GM12878 (cell line): ENCODE measurements around the gene MYO1E. TPM values are rescaled to one million over a fixed set of nuclear protein-coding genes. Genes with fewer than 3 reads are reported as not detected.
A peak's percentile ranks its signal among the peaks of the same experiment; 100 is the strongest.

Experiments used
- microRNA counts: library from miRNA; unstranded; fragments of <30 nt; microRNA quantifications from one replicate; lab custom pipeline; 2016
- microRNA-seq: library from miRNA; unstranded; fragments of <30 nt; microRNA quantifications from one replicate; pipeline ENCODE4, GENCODE V29; 2018
- polyA plus RNA-seq, 11 experiments: library from polyadenylated mRNA; depleted of rRNA in 4 of 11; unstranded in 6 of 11; stranded (reverse) in 5 of 11; fragments of >200 nt; fragmentation: Nextera tagmentation in 4 of 11; fragmentation: Illumina TruSeq in 1 of 11; extraction: Ambion mirVana in 4 of 11; extraction: Trizol in 1 of 11; gene quantifications; 1 replicate in 1 of 11; 2 replicates in 10 of 11; pipeline versions ENCODE4 v1.2.1 to v1.2.3, GENCODE V29; 2011 to 2016; ENCODE audit warnings: inconsistent platforms in 2 of 11, missing spikeins in 2 of 11, low read depth in 1 of 11
- small RNA-seq: library from RNA; depleted of rRNA; stranded (forward); fragments of <200 nt; gene quantifications from one replicate; pipeline ENCODE3, GENCODE V24; 2014
- total RNA-seq, 4 experiments: library from RNA; depleted of rRNA in 3 of 4; stranded (reverse); fragments of >200 nt in 3 of 4; fragmentation: Illumina TruSeq in 1 of 4; extraction: Trizol in 1 of 4; gene quantifications; 2 replicates each; pipeline versions ENCODE4 v1.2.1 to v1.2.3, GENCODE V29; 2013 to 2021

MYO1E gene
- total and polyA plus RNA-seq, 10 of the 15 experiments (the other 5 are each of a cell fraction or from before 2014, with no cell fraction given) = 10.3 to 266 (median 64.9) TPM

MicroRNAs within 50 kb of the gene (microRNA counts, 767-probe panel; counts per million panel counts)
- 2,341 counts per million, percentile 81 among the panel's probes with 10 or more counts for microRNA hsa-miR-2116-5p (lab: Ali Mortazavi, UCI)

Small RNA genes within 50 kb of the gene (microRNA-seq; reads per million reads assigned to microRNA genes)
- gene MIR2116 = 16.0 reads per million, percentile 52 among the genes with 10 or more reads in this experiment

Small RNA genes within 50 kb of the gene (small RNA-seq; reads per million reads assigned to genes)
- 3.9 reads per million, percentile 83 among the genes with 10 or more reads in this experiment for gene MIR2116
- gene RF00019 = not detected
- gene RNU4-80P = not detected
- gene RNU6-212P = not detected

Other genes starting within 250 kb of the MYO1E start
- gene LDHAL6B, start 166.0 kb downstream of the MYO1E start, total RNA-seq (2014; rRNA removed) = not detected in 2 replicates
- not detected in 2 replicates for gene LDHAL6B, start 166.0 kb downstream of the MYO1E start, total RNA-seq (2014; rRNA removed; fragmentation: Illumina TruSeq; extraction: Trizol)
- not detected in 2 replicates for gene LDHAL6B, start 166.0 kb downstream of the MYO1E start, total RNA-seq (2021)
- gene LDHAL6B, start 166.0 kb downstream of the MYO1E start, polyA plus RNA-seq (2011; rRNA removed) = not detected in 2 replicates
- gene LDHAL6B, start 166.0 kb downstream of the MYO1E start, polyA plus RNA-seq (2014; fragmentation: Illumina TruSeq; extraction: Trizol) = not detected in 2 replicates
- not detected for gene LDHAL6B, start 166.0 kb downstream of the MYO1E start, polyA plus RNA-seq (2014; fragmentation: Nextera tagmentation; extraction: Ambion mirVana)
- gene LDHAL6B, start 166.0 kb downstream of the MYO1E start, polyA plus RNA-seq (2014; rRNA removed) = not detected in 2 replicates
- under 1 TPM; 0.33 to 0.66 TPM for gene LDHAL6B, start 166.0 kb downstream of the MYO1E start, polyA plus RNA-seq (2016; fragmentation: Nextera tagmentation; extraction: Ambion mirVana)
- gene FAM81A, start 65.3 kb upstream of the MYO1E start, total RNA-seq (2014; rRNA removed) = 12.5 and 14.7 TPM in 2 replicates
- 16.5 and 16.8 TPM in 2 replicates for gene FAM81A, start 65.3 kb upstream of the MYO1E start, total RNA-seq (2014; rRNA removed; fragmentation: Illumina TruSeq; extraction: Trizol)
- 19.9 and 20.2 TPM in 2 replicates for gene FAM81A, start 65.3 kb upstream of the MYO1E start, total RNA-seq (2021)
- gene FAM81A, start 65.3 kb upstream of the MYO1E start, polyA plus RNA-seq (2011; rRNA removed) = 0.18 and 0.40 TPM in 2 replicates
- gene FAM81A, start 65.3 kb upstream of the MYO1E start, polyA plus RNA-seq (2014; fragmentation: Illumina TruSeq; extraction: Trizol) = 15.1 and 18.9 TPM in 2 replicates
- gene FAM81A, start 65.3 kb upstream of the MYO1E start, polyA plus RNA-seq (2014; fragmentation: Nextera tagmentation; extraction: Ambion mirVana) = 1 to 10 TPM; 7.6 to 9.0 TPM
- gene FAM81A, start 65.3 kb upstream of the MYO1E start, polyA plus RNA-seq (2014; rRNA removed) = 13.4 and 15.8 TPM in 2 replicates
- gene FAM81A, start 65.3 kb upstream of the MYO1E start, polyA plus RNA-seq (2016; fragmentation: Nextera tagmentation; extraction: Ambion mirVana) = 10 to 100 TPM; 23.9 to 34.5 TPM
- gene GCNT3, start 238.9 kb upstream of the MYO1E start, total RNA-seq (2014; rRNA removed) = 0.05 and 0.34 TPM in 2 replicates
- 0.04 and 0.23 TPM in 2 replicates for gene GCNT3, start 238.9 kb upstream of the MYO1E start, total RNA-seq (2014; rRNA removed; fragmentation: Illumina TruSeq; extraction: Trizol)
- 0.11 and 0.31 TPM in 2 replicates for gene GCNT3, start 238.9 kb upstream of the MYO1E start, total RNA-seq (2021)
- 0.53 and 0.55 TPM in 2 replicates for gene GCNT3, start 238.9 kb upstream of the MYO1E start, polyA plus RNA-seq (2011; rRNA removed)
- gene GCNT3, start 238.9 kb upstream of the MYO1E start, polyA plus RNA-seq (2014; fragmentation: Illumina TruSeq; extraction: Trizol) = 0.12 TPM in 1 of 2 replicates, not detected in the other
- gene GCNT3, start 238.9 kb upstream of the MYO1E start, polyA plus RNA-seq (2014; fragmentation: Nextera tagmentation; extraction: Ambion mirVana) = under 1 TPM in 1 of 2 experiments, not detected in 1; 0.38 TPM
- 0.03 and 0.05 TPM in 2 replicates for gene GCNT3, start 238.9 kb upstream of the MYO1E start, polyA plus RNA-seq (2014; rRNA removed)
- gene GCNT3, start 238.9 kb upstream of the MYO1E start, polyA plus RNA-seq (2016; fragmentation: Nextera tagmentation; extraction: Ambion mirVana) = under 1 TPM in 1 of 2 experiments, not detected in 1; 0.20 TPM